SK-N-SH treated with all-trans-retinoic acid at 6 μM for 48 hours (cell line): ENCODE measurements around the gene GCH1.

ENCODE experiments used
- ATAC-seq: fragments of 200-7000 bp; cut with Tn5 transposase; 3 replicates; pipeline ENCODE4 v1.9.1; 2020; ENCODE audit warnings: mild to moderate bottlenecking, moderate library complexity
- BACH2 ChIP-seq: fragments of 250-450 bp; sonication (Bioruptor Pico); IDR thresholded peaks from 2 replicates; pipeline ENCODE4 v1.9.0; 2021; ENCODE audit warnings: mild to moderate bottlenecking, borderline replicate concordance
- CSDC2 ChIP-seq: fragments of 250-450 bp; sonication (Bioruptor Pico); IDR thresholded peaks from 2 replicates; pipeline ENCODE4 v1.5.0; 2020; ENCODE audit warnings: mild to moderate bottlenecking, moderate library complexity
- CSRNP3 ChIP-seq: fragments of 250-450 bp; sonication (Bioruptor Pico); IDR thresholded peaks from 2 replicates; pipeline ENCODE4 v1.5.1; 2021; ENCODE audit warnings: mild to moderate bottlenecking, moderate library complexity
- ESRRG ChIP-seq: fragments of 250-450 bp; sonication (Bioruptor Pico); IDR thresholded peaks from 2 replicates; pipeline ENCODE4 v1.6.1; 2021; ENCODE audit warnings: mild to moderate bottlenecking
- GLIS3 ChIP-seq: fragments of 250-450 bp; sonication (Bioruptor Pico); IDR thresholded peaks from 2 replicates; pipeline ENCODE4 v1.5.0; 2020; ENCODE audit warnings: mild to moderate bottlenecking, moderate library complexity
- ISL1 ChIP-seq: fragments of 250-450 bp; sonication (Bioruptor Pico); IDR thresholded peaks from 2 replicates; pipeline ENCODE4 v2.1.2; 2022; ENCODE audit warnings: mild to moderate bottlenecking, moderate library complexity
- OSR1 ChIP-seq: fragments of 250-450 bp; sonication (Bioruptor Pico); IDR thresholded peaks from 2 replicates; pipeline ENCODE4 v1.8.0; 2022; ENCODE audit warnings: moderate library complexity, mild to moderate bottlenecking, inconsistent platforms
- PATZ1 ChIP-seq: fragments of 250-450 bp; sonication (Bioruptor Pico); IDR thresholded peaks from 2 replicates; pipeline ENCODE4 v1.8.0; 2020; ENCODE audit warnings: mild to moderate bottlenecking, moderate library complexity, borderline replicate concordance
- POU6F1 ChIP-seq: fragments of 250-450 bp; sonication (Bioruptor Pico); IDR thresholded peaks from 2 replicates; pipeline ENCODE4 v1.8.0; 2021; ENCODE audit warnings: low read depth, mild to moderate bottlenecking, moderate library complexity, borderline replicate concordance
- PPARA ChIP-seq: fragments of 250-450 bp; sonication (Bioruptor Pico); IDR thresholded peaks from 2 replicates; pipeline ENCODE4 v1.5.0; 2020; ENCODE audit warnings: mild to moderate bottlenecking, borderline replicate concordance
- RARB ChIP-seq: fragments of 250-450 bp; sonication (Bioruptor Pico); IDR thresholded peaks from 2 replicates; pipeline ENCODE4 v1.8.0; 2021; ENCODE audit warnings: mild to moderate bottlenecking, moderate library complexity
- SNAI2 ChIP-seq: fragments of 250-450 bp; sonication (Bioruptor Pico); IDR thresholded peaks from 2 replicates; pipeline ENCODE4 v1.5.0; 2020; ENCODE audit warnings: mild to moderate bottlenecking, moderate library complexity
- TCF4 ChIP-seq: fragments of 250-450 bp; sonication (Bioruptor Pico); IDR thresholded peaks from 2 replicates; pipeline ENCODE4 v1.8.0; 2021; ENCODE audit warnings: mild to moderate bottlenecking, moderate library complexity, borderline replicate concordance
- TOX ChIP-seq: fragments of 250-450 bp; sonication (Bioruptor Pico); IDR thresholded peaks from 2 replicates; pipeline ENCODE4 v1.8.0; 2021; ENCODE audit warnings: mild to moderate bottlenecking, moderate library complexity, borderline replicate concordance
- ZC3H10 ChIP-seq: fragments of 250-450 bp; sonication (Bioruptor Pico); IDR thresholded peaks from 2 replicates; pipeline ENCODE4 v1.5.1; 2021; ENCODE audit warnings: mild to moderate bottlenecking, moderate library complexity
- ZFP3 ChIP-seq: fragments of 250-450 bp; sonication (Bioruptor Pico); IDR thresholded peaks from 2 replicates; pipeline ENCODE4 v1.5.0; 2020; ENCODE audit warnings: mild to moderate bottlenecking, moderate library complexity
- ZFP30 ChIP-seq: fragments of 450-650 bp; formaldehyde crosslinking; IDR thresholded peaks from 2 replicates; pipeline ENCODE4 v1.5.0; 2022; ENCODE audit warnings: mild to moderate bottlenecking, moderate library complexity
- ZNF565 ChIP-seq: fragments of 450-650 bp; formaldehyde crosslinking; conservative IDR thresholded peaks from 2 replicates; pipeline ENCODE4 v1.5.0; 2020; ENCODE audit warnings: low read depth, mild to moderate bottlenecking, moderate library complexity
- ZNF70 ChIP-seq: fragments of 450-650 bp; formaldehyde crosslinking; IDR thresholded peaks from 2 replicates; pipeline ENCODE4 v1.5.0; 2020; ENCODE audit warnings: mild to moderate bottlenecking, moderate library complexity
- ZNF8 ChIP-seq: fragments of 450-650 bp; formaldehyde crosslinking; IDR thresholded peaks from 2 replicates; pipeline ENCODE4 v1.5.0; 2020; ENCODE audit warnings: mild to moderate bottlenecking, moderate library complexity

Gene GCH1

GRCh38 chr14:54902521-54903420, at the start of gene GCH1:
GCH1 (minus strand) TSS chr14:54902826; CDS start chr14:54902663, 163 bp downstream.
- ATAC-seq = peak; percentile 90
- no peak for TF ChIP-seq PPARA (CRISPR knock-in tag)
- TF ChIP-seq ZNF70 = no peak
- no peak for TF ChIP-seq ZC3H10 (CRISPR knock-in tag)
- TF ChIP-seq POU6F1 (CRISPR knock-in tag) = no peak
- TF ChIP-seq ISL1 (CRISPR knock-in tag) = no peak
- TF ChIP-seq OSR1 = no peak
- TF ChIP-seq CSRNP3 = no peak
- TF ChIP-seq ZNF8 (CRISPR knock-in tag) = no peak
- TF ChIP-seq ESRRG = no peak
- TF ChIP-seq SNAI2 (CRISPR knock-in tag) = no peak; the same call in 1 of the 2 replicates
- no peak for TF ChIP-seq RARB (CRISPR knock-in tag)
- no peak for TF ChIP-seq GLIS3 (CRISPR knock-in tag)
- no peak for TF ChIP-seq TOX
- no peak for TF ChIP-seq ZFP30 (CRISPR knock-in tag)
- no peak for TF ChIP-seq ZNF565 (CRISPR knock-in tag)
- no peak for TF ChIP-seq CSDC2 (CRISPR knock-in tag)
- TF ChIP-seq PATZ1 (CRISPR knock-in tag) = no peak
- TF ChIP-seq BACH2 = no peak
- no peak for TF ChIP-seq TCF4 (CRISPR knock-in tag)

GRCh38 chr14:54947230-54947629, 44.6 kb upstream of the GCH1 start:
- TF ChIP-seq POU6F1 (CRISPR knock-in tag) = no peak
- TF ChIP-seq ESRRG = no peak
- TF ChIP-seq ISL1 (CRISPR knock-in tag) = no peak
- no peak for TF ChIP-seq ZFP30 (CRISPR knock-in tag)
- TF ChIP-seq TCF4 (CRISPR knock-in tag) = no peak
- TF ChIP-seq RARB (CRISPR knock-in tag) = no peak
- no peak for TF ChIP-seq BACH2
- TF ChIP-seq CSDC2 (CRISPR knock-in tag) = no peak
- TF ChIP-seq TOX = no peak
- no peak for TF ChIP-seq CSRNP3
- TF ChIP-seq ZNF8 (CRISPR knock-in tag) = no peak
- TF ChIP-seq PATZ1 (CRISPR knock-in tag) = no peak
- no peak for TF ChIP-seq OSR1
- TF ChIP-seq ZC3H10 (CRISPR knock-in tag) = no peak
- TF ChIP-seq ZNF70 = no peak
- TF ChIP-seq ZFP3 (CRISPR knock-in tag) = no peak
- no peak for TF ChIP-seq GLIS3 (CRISPR knock-in tag)
- TF ChIP-seq ZNF565 (CRISPR knock-in tag) = no peak
- no peak for ATAC-seq
